Measurements from ENCODE around the gene AFAP1L2.
"Not testable (repeated sequence)": the region's sequence is repeated elsewhere in the genome, so short reads cannot be mapped to it uniquely, and the experiment has no call there.

AFAP1L2 gene

DNA sequence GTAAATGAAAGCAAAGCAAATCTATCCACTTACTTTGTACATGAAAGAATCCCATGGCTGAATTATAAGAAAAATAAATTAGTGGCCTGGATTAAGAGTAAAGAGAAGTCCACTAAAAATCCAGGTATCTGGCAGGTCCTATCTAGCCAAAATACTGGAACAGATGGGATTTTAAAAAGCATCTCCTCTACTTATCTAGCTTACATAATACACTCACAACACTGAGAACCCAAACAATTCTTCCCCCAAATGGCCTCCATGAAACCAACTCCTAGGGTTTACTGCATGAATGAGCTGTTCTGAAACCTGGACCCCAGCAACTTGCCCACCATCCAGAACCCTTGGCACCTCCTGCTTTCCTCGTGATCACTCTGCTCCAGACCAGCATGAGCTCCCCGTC is 61.3 kb downstream of the AFAP1L2 start:
- no peaks in the 10 kb centered on the region for H3K27me3 ChIP-seq (ENCODE audit: control insufficient read depth in 1 of 2, insufficient read depth in 2 of 2, low read length in 2 of 2)
- no peaks in the 10 kb centered on the region for H3K36me3 ChIP-seq (ENCODE audit: control insufficient read depth in 1 of 2, insufficient read depth in 2 of 2, low read length in 2 of 2)
- H3K9me3 ChIP-seq (ENCODE audit: control insufficient read depth in 1 of 2, low read length in 2 of 2) = no peaks in the 10 kb centered on the region
- no peak overlapping the region for H3K4me3 ChIP-seq (ENCODE audit: low read depth in 1 of 2, low read length in 2 of 2)
- H3K4me1 ChIP-seq (ENCODE audit: control insufficient read depth in 1 of 2, insufficient read depth in 2 of 2, low read length in 2 of 2) = peaks cover 0 to 11% of the 10 kb centered on the region in 2 donors
- no peak overlapping the region for H3K27ac ChIP-seq (ENCODE audit: low read depth, low read length)
- no peak overlapping the region for H3K9ac ChIP-seq (ENCODE audit: low read depth in 1 of 2, low read length in 2 of 2)

DNA sequence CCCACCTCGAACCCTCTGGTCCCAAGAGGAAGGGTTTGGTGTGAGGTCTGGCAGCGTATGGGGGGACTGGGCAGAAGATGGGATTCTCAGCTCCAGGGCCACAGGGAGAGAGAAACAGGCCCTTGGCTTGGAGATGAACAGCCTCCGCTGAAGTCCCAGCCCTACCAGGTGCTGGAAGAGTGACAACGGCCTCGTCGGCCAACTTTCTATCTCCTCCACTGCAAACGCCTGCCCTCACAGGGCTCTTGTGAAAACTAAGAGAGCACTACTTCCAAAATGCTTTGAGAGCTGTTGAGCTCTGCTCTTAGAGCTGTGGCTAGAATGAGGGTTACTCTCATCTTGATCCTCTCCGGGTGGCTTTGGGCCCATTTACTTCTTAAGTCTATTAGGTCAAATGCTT is 63.5 kb downstream of the AFAP1L2 start:
- no peak overlapping the region for H3K9ac ChIP-seq (ENCODE audit: low read depth in 1 of 2, low read length in 2 of 2)
- no peaks in the 10 kb centered on the region for H3K9me3 ChIP-seq (ENCODE audit: control insufficient read depth in 1 of 2, low read length in 2 of 2)
- H3K4me3 ChIP-seq (ENCODE audit: low read depth in 1 of 2, low read length in 2 of 2) = no peak overlapping the region
- H3K36me3 ChIP-seq (ENCODE audit: control insufficient read depth in 1 of 2, insufficient read depth in 2 of 2, low read length in 2 of 2) = no peaks in the 10 kb centered on the region
- peaks cover 0 to 11% of the 10 kb centered on the region in 2 donors for H3K4me1 ChIP-seq (ENCODE audit: control insufficient read depth in 1 of 2, insufficient read depth in 2 of 2, low read length in 2 of 2)
- H3K27me3 ChIP-seq (ENCODE audit: control insufficient read depth in 1 of 2, insufficient read depth in 2 of 2, low read length in 2 of 2) = no peaks in the 10 kb centered on the region
- no peak overlapping the region for H3K27ac ChIP-seq (ENCODE audit: low read depth, low read length)

DNA sequence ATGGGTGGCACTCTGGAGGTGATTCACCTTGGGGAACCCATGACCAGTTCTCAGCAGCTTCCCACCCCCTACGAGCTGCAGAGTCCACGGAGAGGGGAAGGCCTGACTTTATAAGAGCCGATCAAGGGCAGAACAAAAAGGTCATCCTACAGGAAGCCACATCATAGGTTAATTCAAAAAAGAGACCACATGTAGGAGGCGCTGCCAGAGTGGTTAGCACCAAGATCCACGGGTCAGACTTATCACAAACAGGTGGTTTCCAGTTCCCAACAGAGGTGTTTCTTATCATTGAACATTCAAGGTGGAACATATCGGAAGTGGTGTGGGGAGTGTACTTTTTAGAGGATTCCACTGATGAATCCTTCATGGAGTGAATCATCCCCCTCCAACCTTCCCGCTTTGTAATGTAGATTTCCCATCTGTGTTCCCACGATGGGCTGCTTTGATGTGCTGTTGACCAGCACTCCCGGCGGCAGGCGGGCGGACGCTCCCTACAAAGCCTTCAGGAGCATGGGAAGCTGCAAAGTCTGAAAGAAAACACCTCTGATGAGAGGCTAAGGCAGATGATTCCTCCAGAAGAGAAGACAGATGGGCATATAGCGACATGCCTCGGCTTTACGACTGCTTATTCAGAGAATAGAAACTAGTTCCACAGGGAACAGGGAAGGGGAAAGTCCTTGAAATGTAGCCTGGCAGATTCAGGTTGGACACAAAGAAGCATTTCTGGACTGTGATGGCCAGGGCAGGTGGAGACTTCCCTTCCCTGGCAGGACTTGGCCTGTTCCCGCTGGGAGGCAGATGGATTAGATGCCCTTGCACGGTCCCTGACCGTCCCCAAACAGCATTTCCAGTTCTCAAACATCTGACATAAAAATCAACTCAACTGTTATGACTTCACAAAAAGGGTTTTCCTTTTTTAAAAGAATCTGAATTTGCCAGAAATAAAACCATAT is 66.5 kb downstream of the AFAP1L2 start:
- Histone ChIP-seq H3K27ac (ENCODE audit: low read depth, low read length) (no peak overlapping the region), H3K9me3 (ENCODE audit: control insufficient read depth in 1 of 2, low read length in 2 of 2) (no peaks in the 10 kb centered on the region), H3K4me3 (ENCODE audit: low read depth in 1 of 2, low read length in 2 of 2) (no peak overlapping the region), H3K27me3 (ENCODE audit: control insufficient read depth in 1 of 2, insufficient read depth in 2 of 2, low read length in 2 of 2) (no peaks in the 10 kb centered on the region), H3K9ac (ENCODE audit: low read depth in 1 of 2, low read length in 2 of 2) (no peak overlapping the region), H3K36me3 (ENCODE audit: control insufficient read depth in 1 of 2, insufficient read depth in 2 of 2, low read length in 2 of 2) (no peaks in the 10 kb centered on the region), H3K4me1 (ENCODE audit: control insufficient read depth in 1 of 2, insufficient read depth in 2 of 2, low read length in 2 of 2) (no peaks in the 10 kb centered on the region)

DNA sequence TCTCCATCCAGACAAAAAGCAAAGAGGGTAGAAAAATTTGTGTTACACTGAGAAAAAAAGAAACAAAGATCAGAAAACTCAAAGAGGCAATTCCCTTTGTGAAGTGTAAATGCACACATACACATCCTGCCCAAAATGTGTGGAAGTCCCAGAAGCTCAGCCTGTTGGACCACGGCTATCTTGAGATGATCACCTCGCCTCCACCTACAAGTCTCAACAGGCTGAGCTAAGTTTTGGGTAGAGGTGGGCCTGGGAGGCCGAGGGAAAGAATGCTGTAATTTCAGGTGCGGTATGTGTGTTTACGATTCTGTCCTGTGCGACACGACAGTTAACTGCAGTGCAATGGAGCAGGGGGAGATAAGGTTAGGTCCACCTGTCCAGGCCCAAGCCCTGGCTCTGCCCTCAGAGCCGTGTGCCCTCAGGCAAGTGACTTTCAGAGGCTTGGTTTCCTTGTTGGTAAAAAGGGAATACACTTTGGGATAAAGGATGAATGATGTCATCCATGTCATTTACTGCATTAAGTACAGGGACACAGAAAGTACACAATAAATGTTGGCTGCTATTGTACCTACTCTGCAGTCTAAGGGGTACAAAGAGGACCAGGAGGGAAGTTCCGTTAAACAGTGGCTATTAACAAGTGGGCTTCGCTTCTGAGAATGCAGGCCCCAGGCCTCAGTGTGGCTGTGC is 67.3 kb downstream of the AFAP1L2 start:
- no peak overlapping the region for H3K9ac ChIP-seq (ENCODE audit: low read depth in 1 of 2, low read length in 2 of 2)
- H3K27me3 ChIP-seq (ENCODE audit: control insufficient read depth in 1 of 2, insufficient read depth in 2 of 2, low read length in 2 of 2) = no peaks in the 10 kb centered on the region
- H3K4me1 ChIP-seq (ENCODE audit: control insufficient read depth in 1 of 2, insufficient read depth in 2 of 2, low read length in 2 of 2) = no peaks in the 10 kb centered on the region
- no peak overlapping the region for H3K4me3 ChIP-seq (ENCODE audit: low read depth in 1 of 2, low read length in 2 of 2)
- H3K27ac ChIP-seq (ENCODE audit: low read depth, low read length) = no peak overlapping the region
- H3K36me3 ChIP-seq (ENCODE audit: control insufficient read depth in 1 of 2, insufficient read depth in 2 of 2, low read length in 2 of 2) = no peaks in the 10 kb centered on the region
- no peaks in the 10 kb centered on the region for H3K9me3 ChIP-seq (ENCODE audit: control insufficient read depth in 1 of 2, low read length in 2 of 2)

DNA sequence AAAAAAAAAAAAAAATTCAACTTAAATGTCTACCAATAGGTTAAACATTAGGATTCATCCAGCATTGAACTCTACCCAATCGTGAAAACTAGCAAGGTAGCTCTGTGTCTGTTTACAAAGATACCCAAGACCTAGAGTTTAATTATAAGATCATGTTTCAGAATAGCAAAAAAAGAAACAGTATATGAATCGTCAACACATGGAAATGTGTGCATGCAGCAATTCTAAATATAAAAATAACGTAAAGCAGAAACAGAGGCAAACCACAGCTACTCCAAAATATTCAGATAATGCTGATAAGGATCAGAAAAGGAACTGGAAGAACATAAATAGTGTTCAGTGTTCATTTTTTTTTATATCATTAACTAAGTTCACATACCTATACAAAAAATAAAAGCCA is 68.7 kb downstream of the AFAP1L2 start:
- H3K9ac ChIP-seq (ENCODE audit: low read depth in 1 of 2, low read length in 2 of 2) = no peak overlapping the region
- no peak overlapping the region for H3K4me3 ChIP-seq (ENCODE audit: low read depth in 1 of 2, low read length in 2 of 2)
- H3K4me1 ChIP-seq (ENCODE audit: control insufficient read depth in 1 of 2, insufficient read depth in 2 of 2, low read length in 2 of 2) = no peaks in the 10 kb centered on the region
- no peak overlapping the region for H3K27ac ChIP-seq (ENCODE audit: low read depth, low read length)
- no peaks in the 10 kb centered on the region for H3K36me3 ChIP-seq (ENCODE audit: control insufficient read depth in 1 of 2, insufficient read depth in 2 of 2, low read length in 2 of 2)
- no peaks in the 10 kb centered on the region for H3K27me3 ChIP-seq (ENCODE audit: control insufficient read depth in 1 of 2, insufficient read depth in 2 of 2, low read length in 2 of 2)
- no peaks in the 10 kb centered on the region for H3K9me3 ChIP-seq (ENCODE audit: control insufficient read depth in 1 of 2, low read length in 2 of 2)

DNA sequence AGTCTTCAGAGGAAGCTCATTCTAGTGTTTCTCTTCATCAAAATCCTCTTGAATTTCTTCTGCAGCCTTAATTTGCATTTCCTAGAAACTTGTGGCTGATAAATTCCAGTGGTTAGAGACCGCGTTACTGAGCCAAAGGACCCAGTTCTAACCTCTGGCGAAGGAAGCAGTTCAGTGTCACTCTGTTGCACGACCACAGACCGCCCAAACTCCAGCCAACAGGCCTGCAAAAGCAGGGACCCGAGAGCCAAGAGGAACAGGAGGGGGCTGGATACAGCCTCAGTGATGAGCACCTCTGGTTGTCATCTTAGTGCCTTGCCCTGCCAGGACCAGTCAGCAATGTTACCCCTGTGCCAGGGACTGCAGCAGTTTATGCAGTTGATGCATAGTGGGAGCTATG is 70.0 kb downstream of the AFAP1L2 start:
- Histone ChIP-seq H3K27me3 (ENCODE audit: control insufficient read depth in 1 of 2, insufficient read depth in 2 of 2, low read length in 2 of 2) (no peaks in the 10 kb centered on the region), H3K4me3 (ENCODE audit: low read depth in 1 of 2, low read length in 2 of 2) (no peak overlapping the region), H3K36me3 (ENCODE audit: control insufficient read depth in 1 of 2, insufficient read depth in 2 of 2, low read length in 2 of 2) (no peaks in the 10 kb centered on the region), H3K9ac (ENCODE audit: low read depth in 1 of 2, low read length in 2 of 2) (no peak overlapping the region), H3K27ac (ENCODE audit: low read depth, low read length) (no peak overlapping the region), H3K4me1 (ENCODE audit: control insufficient read depth in 1 of 2, insufficient read depth in 2 of 2, low read length in 2 of 2) (no peaks in the 10 kb centered on the region), H3K9me3 (ENCODE audit: control insufficient read depth in 1 of 2, low read length in 2 of 2) (no peaks in the 10 kb centered on the region)

DNA sequence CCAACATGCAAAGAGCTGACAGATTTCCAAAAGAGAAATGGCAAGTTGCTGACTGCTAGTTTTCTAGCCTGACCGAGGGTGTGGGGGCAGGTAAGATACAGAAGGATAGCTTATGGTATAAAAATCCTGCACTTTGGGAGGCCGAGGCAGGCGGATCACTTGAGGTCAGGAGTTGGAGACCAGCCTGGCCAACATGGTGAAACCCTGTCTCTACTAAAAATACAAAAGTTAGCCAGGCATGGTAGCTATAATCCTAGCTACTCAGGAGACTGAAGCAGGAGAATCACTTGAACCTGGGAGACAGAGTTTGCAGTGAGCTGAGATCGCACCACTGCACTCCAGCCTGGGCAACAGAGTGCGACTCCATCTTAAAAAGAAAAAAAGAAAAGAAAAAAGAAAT is 70.9 kb downstream of the AFAP1L2 start:
- not testable (repeated sequence) for H3K27me3 ChIP-seq (ENCODE audit: control insufficient read depth in 1 of 2, insufficient read depth in 2 of 2, low read length in 2 of 2); H3K36me3 ChIP-seq (ENCODE audit: control insufficient read depth in 1 of 2, insufficient read depth in 2 of 2, low read length in 2 of 2); H3K4me3 ChIP-seq (ENCODE audit: low read depth in 1 of 2, low read length in 2 of 2); H3K9ac ChIP-seq (ENCODE audit: low read depth in 1 of 2, low read length in 2 of 2); H3K27ac ChIP-seq (ENCODE audit: low read depth, low read length); H3K4me1 ChIP-seq (ENCODE audit: control insufficient read depth in 1 of 2, insufficient read depth in 2 of 2, low read length in 2 of 2); H3K9me3 ChIP-seq (ENCODE audit: control insufficient read depth in 1 of 2, low read length in 2 of 2)

DNA sequence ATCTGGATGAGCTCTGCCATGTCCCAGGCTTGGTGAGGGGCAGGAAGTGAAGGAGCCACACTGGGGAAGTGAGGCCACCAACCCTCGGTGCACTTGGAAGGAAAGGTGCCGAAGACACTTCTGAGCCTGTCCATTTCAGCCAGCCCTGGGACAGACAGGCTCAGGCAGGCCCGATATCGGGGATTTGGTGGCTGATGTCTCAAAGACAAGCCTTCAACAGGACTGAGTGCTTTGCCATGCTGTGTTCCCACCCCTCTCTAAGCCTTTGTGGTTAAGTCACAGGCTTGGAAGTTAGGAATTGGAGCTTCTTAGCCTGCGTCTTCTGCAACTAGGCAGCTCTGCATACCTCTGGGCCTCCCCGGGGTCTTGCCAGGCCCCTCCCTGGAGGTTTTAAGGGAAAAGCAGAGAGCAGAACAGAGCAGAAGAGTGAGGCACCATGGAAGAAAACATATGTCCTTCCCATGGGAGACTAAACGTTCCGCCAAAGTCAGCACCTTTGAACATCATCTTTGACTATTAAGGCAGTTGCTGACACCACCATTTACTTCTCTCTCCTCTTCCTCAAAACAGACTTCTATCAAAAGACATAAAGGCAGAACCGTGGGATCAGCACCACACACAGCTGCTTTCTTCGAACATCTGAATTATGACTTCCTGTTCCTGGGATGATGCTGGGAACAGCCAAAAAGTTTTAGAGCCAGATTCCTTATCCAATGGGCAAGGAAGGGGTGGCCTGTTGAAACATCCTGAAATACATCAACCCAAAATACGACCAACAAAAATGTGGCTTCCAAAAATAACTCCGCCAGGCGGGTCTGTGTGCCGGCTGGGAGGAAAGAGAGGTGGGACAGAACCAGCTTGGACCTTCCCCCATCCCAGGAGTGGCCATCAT is 71.8 kb downstream of the AFAP1L2 start:
- Histone ChIP-seq H3K36me3 (ENCODE audit: control insufficient read depth in 1 of 2, insufficient read depth in 2 of 2, low read length in 2 of 2) (no peaks in the 10 kb centered on the region), H3K27me3 (ENCODE audit: control insufficient read depth in 1 of 2, insufficient read depth in 2 of 2, low read length in 2 of 2) (no peaks in the 10 kb centered on the region), H3K9ac (ENCODE audit: low read depth in 1 of 2, low read length in 2 of 2) (no peak overlapping the region), H3K4me3 (ENCODE audit: low read depth in 1 of 2, low read length in 2 of 2) (no peak overlapping the region), H3K9me3 (ENCODE audit: control insufficient read depth in 1 of 2, low read length in 2 of 2) (no peaks in the 10 kb centered on the region), H3K27ac (ENCODE audit: low read depth, low read length) (no peak overlapping the region), H3K4me1 (ENCODE audit: control insufficient read depth in 1 of 2, insufficient read depth in 2 of 2, low read length in 2 of 2) (no peaks in the 10 kb centered on the region)

DNA sequence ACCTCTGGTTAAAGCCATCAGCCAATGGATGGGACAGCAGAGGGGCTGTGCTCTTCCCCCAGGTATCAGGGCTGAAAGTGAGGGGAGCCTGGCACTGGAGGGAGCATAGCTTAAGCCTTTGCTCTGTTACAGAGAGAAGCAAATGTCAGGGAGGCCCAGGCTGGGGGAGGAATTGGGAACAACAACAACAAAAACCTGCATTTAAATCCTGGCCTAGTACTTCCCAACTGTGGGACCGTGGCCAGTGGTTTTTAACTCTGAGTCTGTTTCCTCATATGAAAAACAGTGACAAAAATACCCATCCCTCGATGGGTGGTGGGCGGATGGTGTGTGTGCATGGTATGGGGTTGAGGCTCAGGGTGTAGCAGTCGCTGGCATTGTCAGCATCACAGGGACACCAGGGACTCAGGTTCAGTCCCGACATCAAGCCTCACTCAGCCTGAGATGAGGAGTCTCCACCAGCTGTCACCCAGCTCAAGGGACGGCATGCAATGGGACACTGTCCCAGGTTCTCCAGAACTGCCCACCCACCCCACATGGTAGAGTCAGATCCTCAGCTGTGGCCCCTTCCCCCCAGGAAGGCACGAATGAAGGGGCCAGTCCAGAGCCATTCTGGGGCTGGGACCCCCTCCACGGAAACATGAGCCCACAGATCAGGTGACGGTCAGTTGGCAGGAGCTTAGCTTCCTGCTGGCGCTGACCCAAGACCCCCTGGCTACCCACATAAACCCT is 74.5 kb downstream of the AFAP1L2 start:
- Histone ChIP-seq H3K4me3 (ENCODE audit: low read depth in 1 of 2, low read length in 2 of 2) (no peak overlapping the region), H3K27me3 (ENCODE audit: control insufficient read depth in 1 of 2, insufficient read depth in 2 of 2, low read length in 2 of 2) (no peaks in the 10 kb centered on the region), H3K9me3 (ENCODE audit: control insufficient read depth in 1 of 2, low read length in 2 of 2) (no peaks in the 10 kb centered on the region), H3K27ac (ENCODE audit: low read depth, low read length) (no peak overlapping the region), H3K4me1 (ENCODE audit: control insufficient read depth in 1 of 2, insufficient read depth in 2 of 2, low read length in 2 of 2) (no peaks in the 10 kb centered on the region), H3K9ac (ENCODE audit: low read depth in 1 of 2, low read length in 2 of 2) (no peak overlapping the region), H3K36me3 (ENCODE audit: control insufficient read depth in 1 of 2, insufficient read depth in 2 of 2, low read length in 2 of 2) (no peaks in the 10 kb centered on the region)
